ENCODE results near the gene GBX2.
A peak's percentile ranks its signal among the peaks of the same experiment; 100 is the strongest.

Gene GBX2

DNA sequence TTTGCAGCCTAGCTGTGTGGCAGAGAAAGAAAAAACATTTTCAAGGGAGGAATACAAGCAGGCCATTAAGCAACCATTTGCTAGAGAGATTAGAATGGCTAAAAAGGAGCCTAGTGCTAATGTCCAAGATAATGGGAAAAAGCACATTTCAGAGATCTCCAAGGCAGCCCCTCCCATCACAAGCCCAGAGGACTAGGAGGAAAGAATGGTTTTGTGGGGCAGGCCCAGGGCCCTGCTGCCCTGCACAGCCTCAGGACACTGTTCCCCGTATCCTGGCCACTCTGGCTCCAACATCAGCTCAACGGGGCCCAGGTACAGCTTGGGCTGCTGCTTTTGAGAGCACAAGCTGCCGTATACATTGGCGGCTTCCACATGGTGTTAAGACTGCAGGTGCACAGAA lies 16.5 kb upstream of the GBX2 start:
- H3K4me3 ChIP-seq (ENCODE audit: low read depth, low read length) = no peak overlapping the region

DNA sequence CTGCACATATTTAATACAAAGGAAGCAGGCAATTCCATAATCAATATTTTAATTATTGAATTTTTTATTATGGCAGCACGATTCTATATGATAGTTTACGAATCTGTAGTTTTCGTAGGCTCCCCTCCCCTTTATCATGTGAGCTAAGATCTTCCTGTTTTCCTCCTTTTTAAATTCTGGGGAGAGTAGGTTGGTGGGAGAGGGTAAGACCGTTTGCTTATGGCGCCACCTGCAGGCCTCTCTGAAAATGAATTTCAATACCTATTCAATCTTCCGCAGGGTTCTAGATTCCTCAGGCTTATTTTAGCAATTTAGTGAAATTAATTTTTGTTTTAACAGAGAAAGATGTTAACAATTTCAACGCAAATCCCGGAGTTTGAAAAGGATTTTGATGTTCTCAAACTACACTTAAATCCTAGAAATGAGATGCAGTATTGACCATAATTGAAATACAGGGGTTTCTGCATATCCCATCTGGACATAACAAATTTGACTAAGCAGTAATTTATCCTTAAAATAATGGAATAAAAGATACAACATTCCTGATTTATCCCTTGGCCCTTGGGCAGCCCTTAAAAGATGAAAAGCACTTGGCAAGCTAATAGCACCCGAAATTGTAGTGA lies 12.8 kb upstream of the GBX2 start:
- no peak overlapping the region for H3K4me3 ChIP-seq (ENCODE audit: low read depth, low read length)

DNA sequence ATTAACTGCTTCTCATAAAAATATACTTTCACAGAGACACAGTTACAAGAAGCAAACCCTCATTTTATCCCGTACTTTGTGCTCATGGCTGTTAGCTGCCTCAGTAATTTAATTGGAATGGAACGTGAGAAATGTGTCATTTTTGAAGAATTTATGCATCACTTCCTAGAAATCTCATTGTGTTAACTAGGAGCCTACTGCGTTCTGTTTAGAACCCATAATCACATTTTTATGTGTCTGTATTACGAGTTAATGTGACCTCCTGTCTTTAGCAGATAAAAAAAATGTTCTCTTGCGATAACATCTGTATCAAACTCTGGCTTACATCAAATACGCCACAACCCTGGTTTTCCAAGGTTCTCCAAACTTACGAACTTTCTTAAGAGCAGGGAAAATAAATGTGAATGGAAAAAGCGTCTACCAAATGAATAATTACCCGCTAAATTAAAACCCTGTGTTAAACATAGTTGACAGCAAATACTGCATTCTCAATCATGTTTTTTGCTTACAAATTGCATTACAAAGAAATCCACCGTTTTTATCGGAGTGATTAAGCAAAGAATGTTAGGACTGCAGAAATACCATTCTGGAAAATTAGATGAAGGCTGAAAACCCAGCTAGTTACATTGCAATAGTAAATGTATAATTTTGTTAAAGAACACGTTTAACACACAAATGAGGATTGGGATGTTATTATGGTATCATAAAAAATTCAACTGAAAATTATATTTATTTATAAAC lies 12.1 kb upstream of the GBX2 start:
- H3K4me3 ChIP-seq (ENCODE audit: low read depth, low read length) = no peak overlapping the region

DNA sequence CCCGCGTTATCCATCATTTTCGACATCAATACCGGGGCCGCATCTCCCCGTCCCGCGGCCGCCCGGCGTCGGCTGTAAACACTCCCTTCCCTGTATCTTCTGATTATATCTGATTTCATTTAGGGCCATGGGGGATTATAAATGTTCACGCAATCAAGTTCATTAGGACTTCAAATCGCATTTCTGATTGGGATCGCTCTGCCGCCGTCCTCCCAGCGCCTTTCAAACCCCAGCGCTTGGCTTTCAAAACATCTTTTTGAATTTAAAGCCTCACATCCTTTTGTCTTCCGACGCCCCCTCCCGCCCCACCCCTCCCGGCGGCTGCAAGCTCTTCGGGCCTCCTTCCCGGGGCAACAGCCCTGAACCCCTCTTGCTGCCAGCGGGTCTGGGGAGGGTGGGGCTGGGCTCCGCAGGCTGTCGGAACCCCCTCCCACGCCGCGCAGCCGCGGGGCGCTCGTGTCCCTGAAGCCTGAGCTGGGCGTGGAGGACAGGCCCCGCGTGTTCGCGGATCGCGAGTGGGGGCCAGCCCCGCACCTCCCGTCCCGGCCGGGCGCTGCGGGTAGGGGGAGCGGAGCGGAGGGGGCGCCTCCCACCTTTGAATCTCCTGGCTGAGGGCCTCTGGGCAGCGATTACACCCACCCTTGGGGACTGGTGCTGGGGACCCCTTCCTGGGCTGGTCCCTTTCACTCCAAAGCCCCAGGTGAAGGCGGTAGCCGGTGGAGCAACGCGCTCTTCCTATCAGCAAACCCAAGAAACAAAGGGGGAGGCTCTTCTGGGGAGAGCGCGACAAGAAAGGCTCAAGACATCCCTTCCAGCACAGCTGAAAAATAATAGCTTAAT lies 11.3 kb upstream of the GBX2 start:
- H3K4me3 ChIP-seq (ENCODE audit: low read depth, low read length) = no peak overlapping the region

DNA sequence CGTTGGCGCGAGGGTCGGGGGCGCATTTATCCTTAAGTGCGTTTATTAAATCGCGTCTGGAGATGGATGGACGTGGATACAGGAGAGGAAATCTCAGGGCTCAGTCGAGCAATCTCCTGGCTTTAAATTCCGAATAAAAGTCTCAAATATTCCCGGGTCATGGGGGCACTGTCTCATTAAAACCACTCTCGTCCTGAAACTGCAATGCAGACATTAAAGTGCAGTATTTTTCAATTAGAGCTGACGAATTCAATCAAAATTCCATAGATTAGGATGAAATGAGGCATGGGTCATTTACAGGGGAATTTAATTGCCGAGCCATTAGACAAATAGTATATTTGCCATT lies 10.7 kb upstream of the GBX2 start:
- H3K4me3 ChIP-seq (ENCODE audit: low read depth, low read length) = peak overlapping the region; percentile 24

GRCh38 chr2:236177967-236178889 lies 10.0 kb upstream of the GBX2 start:
- H3K4me3 ChIP-seq (ENCODE audit: low read depth, low read length) = peak overlapping the region; percentile 24

DNA sequence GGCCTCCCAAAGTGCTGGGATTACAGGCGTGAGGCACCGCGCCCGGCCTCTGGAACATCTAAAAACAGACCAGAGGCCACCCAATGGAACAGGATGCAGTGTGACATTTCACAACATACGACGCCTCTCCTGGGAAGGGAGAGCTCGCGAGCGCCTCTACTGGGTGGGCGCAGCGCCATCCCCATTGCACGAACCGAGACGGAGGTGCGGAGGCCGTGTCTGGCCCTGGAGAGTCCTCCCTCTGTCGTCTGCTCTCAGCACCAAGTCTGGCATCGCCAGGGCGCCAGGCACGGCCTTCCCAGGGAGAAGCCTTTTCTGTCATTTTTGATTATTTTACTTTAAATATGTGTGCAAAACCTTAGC lies 9.4 kb upstream of the GBX2 start:
- H3K4me3 ChIP-seq (ENCODE audit: low read depth, low read length) = no peak overlapping the region

DNA sequence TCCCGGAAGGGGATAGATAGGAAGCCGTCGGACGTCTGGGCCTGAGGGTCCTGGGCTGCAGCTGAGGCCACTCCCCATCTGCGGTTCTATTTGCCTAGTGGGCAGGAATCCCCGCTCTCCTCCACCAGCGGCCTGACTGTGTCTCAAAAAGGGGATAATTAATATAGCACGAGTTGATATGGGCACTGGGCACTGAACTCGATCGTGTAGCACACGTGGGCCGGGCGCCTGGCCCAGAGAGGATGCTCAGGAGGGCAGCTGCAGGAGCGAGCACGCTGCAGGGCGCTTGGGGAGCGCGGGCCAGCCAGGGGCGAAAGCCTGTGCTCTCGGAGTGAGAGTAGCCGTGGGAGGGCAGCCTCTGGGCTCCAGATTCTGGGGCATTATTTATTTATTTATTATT lies 8.8 kb upstream of the GBX2 start:
- H3K4me3 ChIP-seq (ENCODE audit: low read depth, low read length) = no peak overlapping the region

GRCh38 chr2:236176417-236176816 lies 8.2 kb upstream of the GBX2 start:
- no peak overlapping the region for H3K4me3 ChIP-seq (ENCODE audit: low read depth, low read length)

- H3K4me3 ChIP-seq (ENCODE audit: low read depth, low read length) = no peak overlapping the region
Measured at GRCh38 chr2:236175548-236176150, 7.5 kb upstream of the GBX2 start.

DNA sequence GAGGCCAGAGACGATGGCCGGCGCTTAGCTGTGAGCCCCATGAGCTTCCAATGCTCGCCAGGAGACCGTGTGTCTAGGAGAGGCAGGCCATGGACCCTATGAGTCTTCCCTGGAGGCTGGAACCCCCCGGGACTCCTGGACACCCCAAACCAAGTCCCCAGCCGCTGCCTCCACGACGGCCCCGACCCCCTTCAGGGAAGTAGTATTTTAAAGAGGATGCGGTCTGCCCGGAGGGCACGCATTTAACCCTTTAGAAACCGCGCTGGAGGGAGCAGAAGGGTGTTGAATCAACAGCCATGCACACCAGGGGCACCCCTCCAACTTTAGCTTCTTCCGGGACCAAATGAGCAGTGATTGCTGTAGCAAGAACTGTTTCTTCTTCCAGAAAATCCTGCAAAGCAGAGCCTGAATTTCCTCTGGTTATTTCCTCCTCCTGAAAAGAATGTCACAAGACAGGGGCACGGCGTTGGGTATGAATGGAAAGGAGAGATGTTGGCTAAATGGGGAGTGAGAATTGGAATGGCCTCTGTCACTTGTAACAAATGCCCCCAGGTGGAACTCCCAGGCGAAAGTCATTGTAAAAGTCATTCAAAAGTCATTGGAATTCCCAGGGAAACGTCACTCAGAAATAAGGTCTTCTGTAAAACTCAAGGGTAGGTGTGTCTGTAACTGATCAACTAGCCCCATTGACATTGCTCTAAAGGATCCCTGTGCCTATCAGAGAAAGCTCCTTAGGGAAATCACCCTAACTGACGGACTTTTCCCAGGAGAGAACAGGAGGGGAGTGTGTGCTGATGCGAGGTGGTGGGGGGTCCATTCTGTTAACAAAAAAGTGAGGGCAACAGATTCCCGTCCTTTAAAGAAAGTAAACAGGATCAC lies 5.8 kb upstream of the GBX2 start:
- H3K4me3 ChIP-seq (ENCODE audit: low read depth, low read length) = no peak overlapping the region

DNA sequence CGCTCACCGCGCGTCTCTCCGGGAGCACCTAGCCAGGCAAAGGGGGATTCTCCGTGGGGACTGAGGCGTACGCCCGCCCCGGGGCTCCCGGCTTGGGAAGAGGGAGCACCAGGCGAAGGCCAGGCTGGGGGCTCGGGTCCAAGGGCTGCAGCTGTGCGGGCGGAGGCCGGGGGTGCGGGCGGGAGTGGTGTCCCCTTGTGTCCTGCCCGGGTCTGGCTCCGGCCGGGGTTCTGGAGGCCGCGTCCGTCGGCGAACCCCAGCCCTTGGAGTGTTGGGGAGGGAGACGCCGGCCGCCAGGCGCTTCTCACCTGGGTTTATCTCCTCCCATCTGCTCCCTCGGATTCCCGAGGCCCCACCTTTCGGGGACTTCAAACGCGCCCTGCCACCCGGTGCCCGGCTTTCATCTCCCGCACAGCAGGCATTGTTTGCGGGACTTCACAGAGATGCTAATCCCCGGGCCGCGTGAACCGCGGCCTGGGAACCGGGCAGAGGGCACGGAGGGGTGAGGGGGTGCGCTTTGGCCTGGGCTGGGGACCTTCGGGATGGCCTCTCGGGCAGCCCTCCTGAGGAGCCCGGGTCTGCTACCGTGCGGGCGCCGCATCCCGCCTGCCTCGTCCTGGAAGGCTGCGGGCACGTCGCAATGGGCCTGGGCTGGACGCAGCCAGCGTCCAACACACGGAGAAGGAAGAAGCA lies 5.0 kb upstream of the GBX2 start:
- H3K4me3 ChIP-seq (ENCODE audit: low read depth, low read length) = no peak overlapping the region

DNA sequence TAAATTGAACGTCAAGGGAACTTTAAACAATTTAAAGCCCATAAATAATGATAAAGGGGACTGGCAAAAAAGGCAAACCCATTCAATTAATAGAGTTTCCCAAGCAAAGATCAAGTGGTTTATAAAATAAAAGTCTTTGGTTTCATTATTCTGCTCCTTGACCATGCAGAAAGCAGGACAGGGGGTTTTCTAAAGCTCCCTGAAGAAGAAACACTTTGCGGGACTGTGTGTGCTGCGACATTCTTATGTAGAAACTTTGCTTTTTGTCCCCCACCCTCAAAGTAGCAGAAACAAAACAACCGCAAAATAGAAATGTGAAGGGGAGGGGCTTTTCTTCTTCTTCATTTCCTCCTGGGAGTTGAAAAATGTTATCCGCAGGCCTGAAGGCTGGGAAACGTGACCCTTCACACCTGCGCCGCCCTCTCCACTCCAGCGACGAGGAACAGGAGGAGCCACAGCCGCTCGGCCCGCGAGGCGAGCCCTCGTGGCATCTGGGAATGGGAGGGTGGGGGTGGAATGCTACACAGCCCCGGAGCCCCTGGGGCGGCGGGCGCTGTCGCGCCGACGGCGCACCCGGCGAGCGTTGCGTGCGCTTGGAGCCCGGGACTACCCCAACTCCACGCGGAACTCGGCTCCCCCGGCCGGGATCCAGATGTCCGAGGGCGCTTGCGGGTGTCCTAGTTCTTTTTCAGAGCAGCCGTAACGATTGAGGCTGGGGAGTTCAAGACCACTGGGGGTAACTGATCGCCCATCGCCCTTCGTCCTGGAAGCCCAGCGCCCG lies 4.3 kb upstream of the GBX2 start:
- no peak overlapping the region for H3K4me3 ChIP-seq (ENCODE audit: low read depth, low read length)

GRCh38 chr2:236171680-236172254 lies 3.6 kb upstream of the GBX2 start:
- no peak overlapping the region for H3K4me3 ChIP-seq (ENCODE audit: low read depth, low read length)

- H3K4me3 ChIP-seq (ENCODE audit: low read depth, low read length) = no peak overlapping the region
Measured at GRCh38 chr2:236171181-236171679, 3.0 kb upstream of the GBX2 start.

- no peak overlapping the region for H3K4me3 ChIP-seq (ENCODE audit: low read depth, low read length)
Measured at GRCh38 chr2:236170590-236171165, 2.5 kb upstream of the GBX2 start.
